Activated CD4-positive, alpha-beta T cell treated with anti-CD3 and anti-CD28 coated beads, Interleukin-2, amount 10 ng/mL, durations not matched to agents 24 days and 14 days (primary cell): Measurements from ENCODE around the gene WDR18. TPM values are rescaled to one million over a fixed set of nuclear protein-coding genes. Genes with fewer than 3 reads are reported as not detected.

Source experiments
- DNase-seq: peaks from one replicate; pipeline ENCODE4 v3.0.0; 2022
- H3K27ac Mint-ChIP-seq: one replicate; pipeline ENCODE4 v1.8.0; 2022; ENCODE audit warnings: mild to moderate bottlenecking, mixed read lengths
- H3K27me3 Mint-ChIP-seq: one replicate; pipeline ENCODE4 v1.8.0; 2022; ENCODE audit warnings: mixed read lengths
- H3K36me3 Mint-ChIP-seq: one replicate; pipeline ENCODE4 v1.8.0; 2022; ENCODE audit warnings: low read depth, mild to moderate bottlenecking, mixed read lengths
- H3K4me1 Mint-ChIP-seq: one replicate; pipeline ENCODE4 v1.8.0; 2021; ENCODE audit warnings: mixed read lengths
- H3K4me3 Mint-ChIP-seq: one replicate; pipeline ENCODE4 v1.8.0; 2022; ENCODE audit warnings: mild to moderate bottlenecking, moderate library complexity, mixed read lengths
- H3K9me3 Mint-ChIP-seq: one replicate; pipeline ENCODE4 v1.8.0; 2021; ENCODE audit warnings: mixed read lengths
- intact Hi-C: fragments of 100-400 bp; cut with micrococcal nuclease; formaldehyde crosslinking; loops from one replicate; pipeline ENCODE4 v1.15.1; 2023
- total RNA-seq: library from RNA; stranded (reverse); gene quantifications from 2 replicates; pipeline ENCODE4 v1.2.3, GENCODE V29; 2022

The WDR18 gene
- total RNA-seq, 1 donor from 2014 or later = 111 TPM

DNA sequence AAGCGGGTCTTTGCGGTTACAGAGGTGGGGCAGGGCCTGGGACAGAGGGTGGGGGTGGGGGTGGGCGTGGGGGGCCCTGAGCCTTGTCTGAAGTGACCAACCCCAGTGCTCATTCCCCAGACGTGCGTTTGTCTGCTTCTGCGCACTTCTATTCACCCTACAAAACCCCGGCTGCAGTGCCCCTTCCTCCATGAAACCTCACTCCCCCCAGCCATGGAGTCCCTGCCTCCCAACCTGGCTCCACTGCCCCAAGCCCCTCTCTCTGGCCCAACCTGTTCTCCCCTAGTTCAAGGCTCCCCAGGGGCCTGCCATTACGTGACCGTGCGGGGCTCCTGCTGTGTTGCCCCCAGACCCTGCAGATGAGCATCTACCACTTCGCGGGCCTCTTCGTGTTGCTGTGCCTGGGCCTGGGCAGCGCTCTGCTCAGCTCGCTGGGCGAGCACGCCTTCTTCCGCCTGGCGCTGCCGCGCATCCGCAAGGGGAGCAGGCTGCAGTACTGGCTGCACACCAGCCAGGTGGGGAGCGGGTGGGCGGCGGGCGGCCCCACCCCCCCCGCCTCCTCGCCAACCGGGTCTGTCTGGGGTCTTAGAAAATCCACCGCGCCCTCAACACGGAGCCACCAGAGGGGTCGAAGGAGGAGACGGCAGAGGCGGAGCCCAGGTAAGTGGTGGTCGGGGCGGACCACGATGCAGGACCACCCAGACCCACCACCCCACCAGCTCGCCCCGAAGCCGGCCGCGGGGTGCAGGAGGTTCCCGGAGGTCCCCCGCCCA lies 24.3 kb downstream of the WDR18 start:
- Mint-ChIP-seq H3K4me3 (no peak overlapping the region), H3K36me3 (peaks cover 19% of the 10 kb centered on the region), H3K27me3 (no peaks in the 10 kb centered on the region)

DNA sequence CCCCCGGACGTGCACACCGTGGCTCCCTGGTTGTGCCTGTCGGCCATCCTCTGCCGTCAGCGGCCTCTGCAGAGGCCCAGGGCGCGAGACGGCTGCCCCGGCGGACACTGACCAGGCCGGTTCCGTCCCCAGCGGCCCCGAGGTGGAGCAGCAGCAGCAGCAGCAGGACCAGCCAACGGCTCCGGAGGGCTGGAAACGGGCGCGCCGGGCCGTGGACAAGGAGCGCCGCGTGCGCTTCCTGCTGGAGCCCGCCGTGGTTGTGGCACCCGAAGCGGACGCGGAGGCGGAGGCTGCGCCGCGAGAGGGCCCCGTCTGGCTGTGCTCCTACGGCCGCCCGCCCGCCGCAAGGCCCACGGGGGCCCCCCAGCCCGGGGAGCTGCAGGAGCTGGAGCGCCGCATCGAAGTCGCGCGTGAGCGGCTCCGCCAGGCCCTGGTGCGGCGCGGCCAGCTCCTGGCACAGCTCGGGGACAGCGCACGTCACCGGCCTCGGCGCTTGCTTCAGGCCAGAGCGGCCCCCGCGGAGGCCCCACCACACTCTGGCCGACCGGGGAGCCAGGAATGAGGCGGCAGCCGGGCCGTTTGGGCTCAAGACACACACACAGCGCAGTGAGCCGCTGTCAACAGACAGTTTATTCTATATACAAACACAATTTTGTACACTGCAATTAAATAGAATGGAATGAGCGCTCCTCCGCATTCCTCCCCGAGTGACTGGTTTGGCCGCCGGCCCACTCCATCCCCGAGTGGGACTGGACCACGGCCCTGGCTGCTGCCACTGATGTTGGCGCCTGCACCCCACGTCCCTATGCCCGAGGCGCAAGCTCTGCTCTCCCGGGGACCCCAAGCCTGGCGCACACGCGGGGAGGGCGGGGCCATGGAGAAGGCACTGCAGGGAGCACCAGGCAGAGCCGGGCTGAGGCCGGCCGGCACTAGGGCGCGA lies 25.2 kb downstream of the WDR18 start:
- H3K4me3 Mint-ChIP-seq = no peak overlapping the region
- no peak for DNase-seq
- H3K36me3 Mint-ChIP-seq = peaks cover 21% of the 10 kb centered on the region
- H3K27ac Mint-ChIP-seq = no peak overlapping the region
- no peaks in the 10 kb centered on the region for H3K9me3 Mint-ChIP-seq
- H3K27me3 Mint-ChIP-seq = no peaks in the 10 kb centered on the region
- intact Hi-C loops = no loop called here
- H3K4me1 Mint-ChIP-seq = peaks cover 3% of the 10 kb centered on the region

More for the DNA sequence above, 24.3 kb downstream of the WDR18 start:
- no peak overlapping the region for H3K27ac Mint-ChIP-seq
- peaks cover 2% of the 10 kb centered on the region for H3K4me1 Mint-ChIP-seq
- intact Hi-C loops = no loop called here
- DNase-seq = no peak
- H3K9me3 Mint-ChIP-seq = no peaks in the 10 kb centered on the region

DNA sequence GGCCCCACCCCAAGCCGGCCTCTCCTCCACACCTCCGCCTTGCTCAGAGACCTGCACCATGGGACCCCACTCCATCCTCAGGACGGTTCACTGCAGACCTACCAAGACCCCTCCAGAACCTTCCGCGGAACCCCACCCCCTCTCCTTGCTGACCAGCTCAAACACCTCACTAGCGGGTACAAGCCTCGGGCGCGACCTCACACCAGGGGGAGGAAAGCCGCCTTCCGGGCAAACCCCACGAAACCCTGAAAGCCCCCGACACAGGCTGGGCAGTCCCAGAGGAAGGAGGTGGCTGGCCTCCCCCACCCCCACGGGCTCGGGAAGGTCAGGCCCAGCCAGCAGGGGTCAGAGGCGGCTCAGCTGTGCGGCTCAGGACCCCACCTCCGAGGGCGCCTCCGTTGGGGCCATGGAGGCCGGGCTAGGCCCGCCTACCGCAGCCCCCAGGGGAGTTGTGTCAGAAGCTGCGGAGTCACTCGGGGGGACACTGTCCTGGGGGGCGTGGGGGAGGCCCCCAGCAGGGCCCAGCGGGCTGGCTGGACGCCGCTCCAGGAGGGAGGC lies 25.9 kb downstream of the WDR18 start:
- Mint-ChIP-seq H3K36me3 (peaks cover 21% of the 10 kb centered on the region), H3K4me1 (peaks cover 3% of the 10 kb centered on the region), H3K4me3 (no peak overlapping the region), H3K9me3 (no peaks in the 10 kb centered on the region), H3K27ac (no peak overlapping the region), H3K27me3 (no peaks in the 10 kb centered on the region)
- intact Hi-C loops = no loop called here
- DNase-seq = no peak

DNA sequence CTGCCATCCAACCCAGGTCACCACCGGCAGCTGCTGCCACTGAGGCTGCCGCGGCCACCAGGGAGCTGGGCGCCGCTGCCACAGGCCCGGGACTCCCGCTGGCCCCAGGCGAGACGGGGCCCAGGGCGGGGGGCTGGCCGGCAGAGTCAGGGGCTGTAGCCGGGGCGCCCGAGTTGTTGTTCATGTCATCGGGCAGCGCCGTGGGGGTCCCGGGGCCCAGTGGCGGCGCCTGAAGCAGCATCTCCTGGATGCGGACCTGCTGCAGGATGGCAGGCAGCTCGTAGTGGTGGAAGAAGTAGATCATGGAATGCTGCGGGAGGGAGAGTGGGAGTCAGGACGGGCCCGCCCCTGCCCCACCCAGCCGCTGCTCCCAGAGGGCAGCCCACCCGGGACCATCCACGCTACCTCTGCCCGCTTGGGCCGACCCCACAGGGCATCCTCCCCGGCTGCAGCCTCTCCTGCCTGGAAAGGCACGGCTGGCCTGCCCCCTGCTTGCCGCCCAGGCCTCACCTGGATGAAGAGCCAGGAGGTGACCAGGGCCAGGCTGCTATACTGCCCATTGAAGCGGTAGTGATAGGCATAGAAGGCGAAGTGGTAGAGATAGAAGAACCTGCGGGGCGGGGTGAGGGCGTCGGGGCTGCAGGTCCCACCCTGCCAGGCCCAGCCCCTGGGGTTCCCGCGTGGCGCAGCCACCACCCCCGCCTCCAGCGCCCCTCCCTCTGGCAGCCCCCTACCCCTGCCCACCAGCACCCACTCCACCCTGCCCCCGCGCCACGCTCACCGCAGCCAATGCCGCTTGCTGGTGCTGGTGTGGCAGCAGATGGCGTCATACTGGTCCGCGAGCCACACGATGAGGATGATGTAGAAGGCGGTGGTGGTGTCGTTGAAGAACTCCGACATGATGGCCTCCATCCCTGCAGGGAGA lies 26.7 kb downstream of the WDR18 start:
- Mint-ChIP-seq H3K27me3 (no peaks in the 10 kb centered on the region), H3K9me3 (no peaks in the 10 kb centered on the region), H3K27ac (no peak overlapping the region), H3K4me1 (peaks cover 2% of the 10 kb centered on the region), H3K36me3 (peaks cover 21% of the 10 kb centered on the region), H3K4me3 (no peak overlapping the region)
- DNase-seq = no peak
- intact Hi-C loops = no loop called here

DNA sequence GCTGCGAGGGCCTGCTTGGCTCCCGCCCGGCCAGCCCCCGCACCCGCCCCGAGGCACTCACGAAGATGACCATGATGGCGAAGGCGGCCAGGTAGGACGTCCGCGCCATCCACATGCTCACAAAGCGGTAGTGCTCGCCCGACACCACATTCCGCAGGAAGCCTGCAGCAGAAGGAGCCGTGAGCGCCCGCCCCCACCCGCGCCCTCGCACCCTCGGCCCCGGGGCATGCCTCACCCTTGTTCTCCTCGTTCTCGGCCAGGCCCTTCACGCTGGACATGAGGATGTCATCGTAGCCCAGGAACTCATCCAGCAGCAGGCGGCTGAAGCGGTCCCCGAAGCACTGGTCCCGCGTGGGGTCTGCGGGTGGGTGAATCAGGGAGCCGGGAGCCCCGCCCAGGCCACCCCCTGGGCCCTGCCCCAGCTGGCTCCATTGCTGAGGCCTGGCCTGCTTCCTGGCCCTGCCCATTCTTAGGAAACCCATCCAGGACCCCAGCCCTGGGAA lies 27.7 kb downstream of the WDR18 start:
- Mint-ChIP-seq H3K4me3 (no peak overlapping the region), H3K4me1 (peaks cover 3% of the 10 kb centered on the region), H3K27me3 (no peaks in the 10 kb centered on the region), H3K27ac (no peak overlapping the region), H3K36me3 (peaks cover 16% of the 10 kb centered on the region), H3K9me3 (no peaks in the 10 kb centered on the region)
- intact Hi-C loops = no loop called here
- no peak for DNase-seq

DNA sequence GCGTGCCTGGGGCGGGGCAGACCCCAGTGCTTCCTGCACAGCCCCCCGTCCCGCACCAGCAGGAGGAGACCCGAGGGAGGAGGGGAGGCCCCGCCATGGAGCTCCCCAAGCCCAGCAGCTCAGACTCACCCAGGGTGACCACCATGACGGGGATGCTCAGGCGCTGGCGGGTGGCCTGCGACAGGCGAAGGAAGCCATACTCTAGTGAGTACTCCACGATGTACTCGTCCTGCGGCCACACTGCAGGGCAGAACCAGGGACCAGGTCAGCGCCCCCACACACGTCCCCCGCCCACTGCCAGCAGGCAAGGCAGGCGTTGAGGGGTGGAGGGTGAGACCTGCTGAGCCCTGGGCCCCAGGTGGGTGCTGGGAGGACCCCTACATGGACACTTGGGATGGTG lies 28.2 kb downstream of the WDR18 start:
- no peaks in the 10 kb centered on the region for H3K27me3 Mint-ChIP-seq
- H3K4me1 Mint-ChIP-seq = peaks cover 8% of the 10 kb centered on the region
- intact Hi-C loops = no loop called here
- H3K4me3 Mint-ChIP-seq = no peak overlapping the region
- no peaks in the 10 kb centered on the region for H3K9me3 Mint-ChIP-seq
- H3K27ac Mint-ChIP-seq = no peak overlapping the region
- peaks cover 13% of the 10 kb centered on the region for H3K36me3 Mint-ChIP-seq
- DNase-seq = no peak

DNA sequence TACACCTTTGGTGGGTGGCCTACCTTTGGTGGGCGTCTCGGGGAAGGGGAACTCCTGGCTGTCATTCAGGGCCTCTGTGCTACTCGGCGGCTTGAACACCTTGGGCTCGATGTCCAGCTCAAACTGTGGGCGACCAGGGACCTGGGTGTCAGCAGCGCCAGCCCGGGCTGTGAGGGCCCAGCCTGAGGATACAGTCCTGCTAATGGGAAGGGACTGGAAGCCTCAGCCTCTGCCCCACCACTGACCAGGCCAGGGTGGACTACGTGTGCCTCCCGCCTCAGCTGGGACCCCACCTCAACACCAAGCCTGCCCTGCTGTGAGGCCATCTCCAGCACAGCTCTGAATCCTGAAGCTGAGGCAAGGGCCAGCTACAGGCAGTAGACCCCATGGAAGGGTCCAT lies 29.1 kb downstream of the WDR18 start:
- no peak overlapping the region for H3K4me3 Mint-ChIP-seq
- intact Hi-C loops = no loop called here
- H3K27ac Mint-ChIP-seq = no peak overlapping the region
- no peaks in the 10 kb centered on the region for H3K27me3 Mint-ChIP-seq
- peaks cover 13% of the 10 kb centered on the region for H3K36me3 Mint-ChIP-seq
- DNase-seq = no peak
- peaks cover 13% of the 10 kb centered on the region for H3K4me1 Mint-ChIP-seq
- no peaks in the 10 kb centered on the region for H3K9me3 Mint-ChIP-seq

DNA sequence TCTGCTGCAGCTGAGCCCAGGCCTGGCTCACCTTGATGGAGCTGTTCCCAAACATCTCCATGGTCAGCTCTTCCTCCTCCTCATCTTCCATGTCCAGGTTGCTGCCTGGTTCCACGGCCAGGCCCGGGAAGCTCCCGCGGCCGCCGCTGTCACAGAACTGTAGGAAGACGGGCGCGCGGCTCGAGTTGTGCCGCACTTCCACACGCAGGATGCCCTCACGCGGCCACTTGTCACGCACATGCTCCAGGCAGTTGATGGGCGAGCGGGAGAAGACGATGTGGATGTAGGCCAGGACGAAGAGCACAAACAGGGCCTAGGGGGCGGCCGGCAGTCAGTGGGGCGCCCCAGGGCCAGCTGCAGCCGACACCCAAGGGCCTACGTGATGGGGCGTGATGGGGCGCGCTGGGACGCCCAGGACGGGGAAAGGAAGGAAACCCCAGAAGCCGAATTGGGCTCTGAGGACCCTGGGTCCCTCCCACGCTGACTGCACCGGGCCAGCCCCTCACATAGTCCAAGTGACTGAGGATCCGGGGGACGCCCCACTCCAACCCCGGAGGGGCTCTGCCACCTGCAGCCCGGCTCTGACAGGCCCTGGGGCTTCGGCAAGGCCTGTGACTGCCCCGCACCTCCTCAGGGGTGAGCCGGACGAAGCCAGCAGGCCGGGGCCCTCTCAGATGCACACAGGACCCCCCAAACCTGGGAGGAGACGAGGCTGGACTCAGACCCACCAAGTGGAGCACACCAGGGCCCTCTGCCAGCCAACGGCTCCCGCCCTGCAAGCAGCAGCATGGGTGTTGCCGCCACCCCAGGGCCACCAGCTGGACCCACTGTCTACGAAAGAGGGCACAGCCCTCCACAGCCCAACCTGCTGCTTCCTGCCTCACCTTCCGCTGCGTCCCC lies 30.3 kb downstream of the WDR18 start:
- no peak overlapping the region for H3K27ac Mint-ChIP-seq
- no peak overlapping the region for H3K4me3 Mint-ChIP-seq
- H3K4me1 Mint-ChIP-seq = peaks cover 16% of the 10 kb centered on the region
- H3K36me3 Mint-ChIP-seq = peaks cover 14% of the 10 kb centered on the region
- H3K9me3 Mint-ChIP-seq = no peaks in the 10 kb centered on the region
- intact Hi-C loops = no loop called here
- no peaks in the 10 kb centered on the region for H3K27me3 Mint-ChIP-seq
- DNase-seq = no peak

DNA sequence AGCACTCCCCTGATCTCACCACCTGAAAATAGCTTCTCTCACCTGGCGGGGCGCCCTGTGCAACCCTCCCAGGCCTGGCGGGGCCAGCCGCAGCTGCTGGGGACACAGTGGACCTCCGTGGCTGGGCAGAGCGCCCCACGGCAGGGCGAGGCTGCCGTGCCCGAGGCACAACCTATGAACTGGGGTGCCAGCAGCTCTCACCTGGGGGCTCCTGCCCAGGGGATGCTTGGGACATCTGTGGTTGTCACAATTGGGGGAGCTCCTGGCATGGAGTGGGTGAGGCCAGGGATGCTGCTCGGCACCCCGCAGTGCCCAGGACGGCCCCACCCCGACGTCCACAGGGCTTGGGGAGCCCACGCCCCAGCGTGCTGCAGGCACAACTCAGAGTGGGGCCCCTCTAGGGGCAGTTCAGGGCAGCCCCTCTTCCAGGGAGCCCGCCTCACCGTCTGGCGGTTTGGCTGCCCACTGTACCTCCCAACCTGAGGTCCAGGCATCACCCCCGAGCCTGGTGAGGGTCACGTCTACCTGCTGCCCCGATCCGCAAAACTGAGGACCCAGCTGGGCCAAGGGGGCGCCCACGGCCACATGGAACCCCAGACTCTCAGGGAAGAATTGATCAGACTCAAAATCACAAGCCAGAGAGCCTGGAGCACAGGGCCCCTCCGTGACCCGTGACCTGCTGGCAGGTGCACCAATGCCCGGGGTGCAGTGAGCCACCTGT lies 31.1 kb downstream of the WDR18 start:
- Mint-ChIP-seq H3K9me3 (no peaks in the 10 kb centered on the region), H3K4me1 (peaks cover 19% of the 10 kb centered on the region), H3K36me3 (peaks cover 13% of the 10 kb centered on the region), H3K27ac (no peak overlapping the region), H3K4me3 (no peak overlapping the region), H3K27me3 (no peaks in the 10 kb centered on the region)
- intact Hi-C loops = no loop called here
- no peak for DNase-seq

DNA sequence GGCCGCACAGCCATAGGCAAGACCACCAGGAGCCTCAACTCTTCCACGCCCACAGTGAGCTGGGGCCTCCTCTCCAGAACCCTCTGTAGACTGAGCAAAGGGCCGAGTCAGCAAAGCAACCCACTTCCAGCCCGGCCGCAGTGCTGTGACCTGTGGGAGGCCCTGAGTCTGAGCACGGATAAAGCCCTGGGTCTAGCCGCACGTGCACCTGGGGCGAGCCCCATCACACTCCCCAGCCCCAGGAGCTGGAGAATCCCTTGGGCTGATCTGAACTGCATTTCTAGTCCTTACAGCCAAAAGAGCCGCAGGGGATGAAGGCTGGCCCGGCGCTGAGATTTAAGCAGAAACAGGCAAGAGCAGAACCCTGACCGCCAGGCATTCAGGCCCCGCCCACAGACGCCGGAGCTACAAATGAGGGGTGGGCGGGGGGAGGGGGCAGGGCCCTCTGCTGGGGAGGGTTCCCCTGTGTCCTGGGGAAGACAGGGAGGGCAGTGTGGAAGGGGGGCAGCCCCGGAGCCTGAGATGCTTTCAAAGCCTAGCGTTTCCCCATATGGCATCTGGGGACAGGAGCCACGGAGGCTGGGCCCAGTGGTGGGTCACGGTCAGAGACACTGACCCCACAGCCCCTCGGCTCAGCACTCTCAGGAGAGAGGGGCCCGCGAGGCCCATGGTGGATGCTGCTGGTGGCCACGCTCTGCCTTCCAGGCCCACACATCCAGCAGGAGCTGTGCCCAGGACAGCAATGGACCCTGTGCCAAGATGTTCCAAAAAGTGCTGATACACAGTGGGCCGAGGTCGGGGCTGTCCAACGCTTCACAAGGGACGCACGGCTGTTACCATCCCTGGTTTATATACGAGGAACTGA lies 31.9 kb downstream of the WDR18 start:
- Mint-ChIP-seq H3K27me3 (no peaks in the 10 kb centered on the region), H3K9me3 (no peaks in the 10 kb centered on the region), H3K36me3 (peaks cover 12% of the 10 kb centered on the region), H3K4me1 (peaks cover 19% of the 10 kb centered on the region), H3K4me3 (no peak overlapping the region), H3K27ac (no peak overlapping the region)
- no peak for DNase-seq
- intact Hi-C loops = no loop called here

DNA sequence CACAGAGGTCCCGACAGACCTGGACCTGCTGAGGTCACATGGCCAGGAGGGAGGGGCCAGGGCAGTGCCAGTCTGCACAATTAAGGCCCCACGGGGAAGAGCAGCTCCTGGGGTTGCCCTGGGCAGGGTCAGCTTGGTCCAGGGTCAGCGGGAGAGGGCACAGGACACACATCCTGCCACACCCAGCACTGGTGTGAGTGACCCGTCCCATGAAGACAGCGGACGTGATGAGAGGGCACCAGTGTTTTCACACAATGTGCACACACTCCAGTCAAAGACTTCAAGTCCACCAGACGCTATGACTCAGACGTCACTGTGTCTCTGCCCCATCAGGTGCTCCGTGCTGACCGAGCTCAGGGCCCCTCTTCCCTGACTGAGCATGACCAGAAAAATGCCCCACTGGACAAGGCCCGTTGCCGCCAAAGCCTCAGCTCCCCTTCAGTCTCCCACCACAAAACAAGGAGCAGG lies 32.5 kb downstream of the WDR18 start:
- peaks cover 24% of the 10 kb centered on the region for H3K4me1 Mint-ChIP-seq
- peak overlapping the region; percentile 26 for H3K4me3 Mint-ChIP-seq
- no peaks in the 10 kb centered on the region for H3K27me3 Mint-ChIP-seq
- intact Hi-C loops = no loop called here
- peaks cover 10% of the 10 kb centered on the region for H3K36me3 Mint-ChIP-seq
- no peak for DNase-seq
- no peaks in the 10 kb centered on the region for H3K9me3 Mint-ChIP-seq
- H3K27ac Mint-ChIP-seq = peak overlapping the region; percentile 73
